ENCODE data around the gene UNC45A.
A peak's percentile ranks its signal among the peaks of the same experiment; 100 is the strongest.

Gene UNC45A

GRCh38 chr15:90941038-90941437 lies 6.0 kb downstream of the UNC45A start:
- DNase-seq (ENCODE audit: low read depth in 3 of 3, low spot score in 1 of 3) = no peak

- no peak for DNase-seq (ENCODE audit: low read depth in 3 of 3, low spot score in 1 of 3)
Measured at GRCh38 chr15:90942354-90943120, 7.5 kb downstream of the UNC45A start.

- no peak for DNase-seq (ENCODE audit: low read depth in 3 of 3, low spot score in 1 of 3)
Measured at GRCh38 chr15:90945091-90945490, 10.0 kb downstream of the UNC45A start.

GRCh38 chr15:90946538-90946937 lies 11.5 kb downstream of the UNC45A start:
- no peak for DNase-seq (ENCODE audit: low read depth in 3 of 3, low spot score in 1 of 3)

- no peak for DNase-seq (ENCODE audit: low read depth in 3 of 3, low spot score in 1 of 3)
Measured at GRCh38 chr15:90946941-90947576, 12.0 kb downstream of the UNC45A start.

- no peak for DNase-seq (ENCODE audit: low read depth in 3 of 3, low spot score in 1 of 3)
Measured at GRCh38 chr15:90947577-90948357, 12.7 kb downstream of the UNC45A start.

GRCh38 chr15:90948506-90948905 lies 13.4 kb downstream of the UNC45A start:
- DNase-seq (ENCODE audit: low read depth in 3 of 3, low spot score in 1 of 3) = no peak

GRCh38 chr15:90949979-90950675 lies 15.0 kb downstream of the UNC45A start:
- no peak for DNase-seq (ENCODE audit: low read depth in 3 of 3, low spot score in 1 of 3)

GRCh38 chr15:90950676-90951075 lies 15.6 kb downstream of the UNC45A start:
- DNase-seq (ENCODE audit: low read depth in 3 of 3, low spot score in 1 of 3) = no peak

GRCh38 chr15:90952901-90953677 lies 18.0 kb downstream of the UNC45A start:
- DNase-seq (ENCODE audit: low read depth in 3 of 3, low spot score in 1 of 3) = no peak

GRCh38 chr15:90953947-90954711 lies 19.0 kb downstream of the UNC45A start:
- no peak for DNase-seq (ENCODE audit: low read depth in 3 of 3, low spot score in 1 of 3)

- peak; percentile 65 to 74 (median 69) for DNase-seq (ENCODE audit: low read depth in 3 of 3, low spot score in 1 of 3)
Measured at GRCh38 chr15:90954712-90955623, 19.9 kb downstream of the UNC45A start, which contains the start of gene RCCD1. Gene RCCD1 (plus strand): TSS chr15:90954884. CDS start chr15:90956735, 1,851 bp downstream.

- DNase-seq (ENCODE audit: low read depth in 3 of 3, low spot score in 1 of 3) = no peak
Measured at GRCh38 chr15:90955624-90956273, 20.7 kb downstream of the UNC45A start.

- peak in 2 of 3 donors; percentile 39 to 58 for DNase-seq (ENCODE audit: low read depth in 3 of 3, low spot score in 1 of 3)
Measured at GRCh38 chr15:90956274-90957030, 21.4 kb downstream of the UNC45A start.

GRCh38 chr15:90957031-90957790 lies 22.1 kb downstream of the UNC45A start:
- no peak for DNase-seq (ENCODE audit: low read depth in 3 of 3, low spot score in 1 of 3)

GRCh38 chr15:90957791-90958190 lies 22.7 kb downstream of the UNC45A start:
- no peak for DNase-seq (ENCODE audit: low read depth in 3 of 3, low spot score in 1 of 3)

Data from stimulated activated CD4-positive, alpha-beta T cell treated with anti-CD3 and anti-CD28 coated beads, TNF-alpha, amount 100 ng/mL, for 1 hour (primary cell).